Measurements from ENCODE around the gene CEP89. TPM values are rescaled to one million over a fixed set of nuclear protein-coding genes. Genes with fewer than 3 reads are reported as not detected.
"Not testable (repeated sequence)": the region's sequence is repeated elsewhere in the genome, so short reads cannot be mapped to it uniquely, and the experiment has no call there.

The CEP89 gene
- total and polyA plus RNA-seq, 10 donors, result 5.9 to 16.0 (median 10.7) TPM

DNA sequence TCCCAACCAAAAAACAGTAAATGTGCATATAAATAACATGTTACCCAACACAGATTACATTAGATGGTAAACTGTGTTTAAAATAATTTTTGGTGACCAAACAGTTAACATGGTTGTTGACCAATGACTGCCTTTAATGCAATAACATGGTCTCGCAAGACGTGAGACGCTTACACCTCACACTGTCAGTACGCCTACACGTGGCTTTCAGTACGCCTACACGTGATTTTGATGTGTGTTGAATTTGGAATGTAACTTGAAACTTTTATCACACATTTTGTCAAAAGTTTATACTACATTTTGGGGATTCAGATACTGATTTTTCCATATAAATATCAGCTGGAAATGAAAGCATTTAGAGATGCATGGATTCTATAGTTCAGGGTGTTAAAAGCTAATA is 134.2 kb downstream of the CEP89 start:
- Histone ChIP-seq H3K9me3 (peaks cover 0 to 27% (median 21%) of the 10 kb centered on the region in 8 donors), H3K4me1 (no peaks in the 10 kb centered on the region), H3K27ac (no peak overlapping the region), H3K36me3 (peaks cover 0 to 10% (median 0%) of the 10 kb centered on the region in 6 donors), H3K4me3 (no peak overlapping the region), H3K27me3 (replicated peaks in 1 of 7) (no peaks in the 10 kb centered on the region)
- DNase-seq, result no peak
- WGBS, 5 donors, result 71 to 83% (median 74%) methylated on average over 7 of the region's 7 CpGs
- TF ChIP-seq, protein P1, sequence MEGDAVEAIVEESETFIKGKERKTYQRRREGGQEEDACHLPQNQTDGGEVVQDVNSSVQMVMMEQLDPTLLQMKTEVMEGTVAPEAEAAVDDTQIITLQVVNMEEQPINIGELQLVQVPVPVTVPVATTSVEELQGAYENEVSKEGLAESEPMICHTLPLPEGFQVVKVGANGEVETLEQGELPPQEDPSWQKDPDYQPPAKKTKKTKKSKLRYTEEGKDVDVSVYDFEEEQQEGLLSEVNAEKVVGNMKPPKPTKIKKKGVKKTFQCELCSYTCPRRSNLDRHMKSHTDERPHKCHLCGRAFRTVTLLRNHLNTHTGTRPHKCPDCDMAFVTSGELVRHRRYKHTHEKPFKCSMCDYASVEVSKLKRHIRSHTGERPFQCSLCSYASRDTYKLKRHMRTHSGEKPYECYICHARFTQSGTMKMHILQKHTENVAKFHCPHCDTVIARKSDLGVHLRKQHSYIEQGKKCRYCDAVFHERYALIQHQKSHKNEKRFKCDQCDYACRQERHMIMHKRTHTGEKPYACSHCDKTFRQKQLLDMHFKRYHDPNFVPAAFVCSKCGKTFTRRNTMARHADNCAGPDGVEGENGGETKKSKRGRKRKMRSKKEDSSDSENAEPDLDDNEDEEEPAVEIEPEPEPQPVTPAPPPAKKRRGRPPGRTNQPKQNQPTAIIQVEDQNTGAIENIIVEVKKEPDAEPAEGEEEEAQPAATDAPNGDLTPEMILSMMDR (IDR thresholded peaks at IDR 0.05 in 8 of 11, conservative IDR thresholded peaks at IDR 0.05 in 3 of 11), result no peak
- TF ChIP-seq POLR2AphosphoS5 (IDR thresholded peaks at IDR 0.05), result no peak
- no peak for TF ChIP-seq POLR2A (IDR thresholded peaks at IDR 0.05)
- intact Hi-C loops (cut with DNase I; ENCODE audit: low total_unique reads), result no loop called here

DNA sequence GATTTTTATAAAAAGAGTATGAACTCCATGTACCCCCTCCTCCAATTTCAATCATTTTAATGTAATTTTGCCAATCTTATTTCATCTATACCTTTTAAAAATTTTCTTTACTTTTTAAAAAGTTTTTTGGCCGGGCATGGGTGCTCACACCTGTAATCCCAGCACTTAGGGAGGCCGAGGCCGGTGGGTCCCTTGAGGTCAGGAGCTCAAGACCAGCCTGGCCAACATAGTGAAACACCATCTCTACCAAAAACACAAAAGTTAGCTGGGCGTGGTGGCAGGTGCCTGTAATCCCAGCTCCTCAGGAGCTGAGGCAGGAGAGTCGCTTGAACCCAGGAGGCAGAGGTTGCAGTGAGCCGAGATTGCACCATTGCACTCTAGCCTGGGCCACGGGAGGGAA is 138.4 kb downstream of the CEP89 start:
- H3K4me3 ChIP-seq; intact Hi-C loops (cut with DNase I; ENCODE audit: low total_unique reads); DNase-seq; H3K9me3 ChIP-seq; H3K27me3 ChIP-seq (replicated peaks in 1 of 7); H3K27ac ChIP-seq; H3K36me3 ChIP-seq; H3K4me1 ChIP-seq: not testable (repeated sequence)
- 89 to 93% (median 90%) methylated on average over 7 of the region's 7 CpGs for WGBS, 5 donors

DNA sequence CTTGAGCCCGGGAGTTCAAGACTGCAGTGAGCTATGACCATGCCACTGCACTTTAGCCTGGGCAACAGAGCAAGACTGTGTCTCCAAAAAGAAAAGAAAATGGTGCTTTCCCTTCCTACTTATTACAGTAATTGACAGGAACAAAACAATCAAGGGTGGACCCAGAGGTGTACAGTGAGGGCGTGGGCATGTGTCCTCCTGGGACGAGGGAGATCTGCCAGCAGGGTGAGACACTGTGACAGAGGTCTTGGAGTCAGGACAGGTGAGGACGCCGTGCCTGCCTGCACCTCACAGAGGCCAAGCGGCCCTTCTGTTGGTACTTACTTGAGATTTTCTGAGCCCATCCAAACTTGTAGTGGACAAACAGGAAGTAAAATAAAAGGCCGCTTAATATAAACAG is 138.9 kb downstream of the CEP89 start:
- H3K4me1 ChIP-seq; DNase-seq; H3K27ac ChIP-seq; H3K36me3 ChIP-seq; H3K27me3 ChIP-seq (replicated peaks in 1 of 7); intact Hi-C loops (cut with DNase I; ENCODE audit: low total_unique reads); H3K4me3 ChIP-seq; H3K9me3 ChIP-seq: not testable (repeated sequence)
- whole genome bisulfite sequencing, 5 donors, result 89 to 94% (median 92%) methylated on average over 7 of the region's 7 CpGs

DNA sequence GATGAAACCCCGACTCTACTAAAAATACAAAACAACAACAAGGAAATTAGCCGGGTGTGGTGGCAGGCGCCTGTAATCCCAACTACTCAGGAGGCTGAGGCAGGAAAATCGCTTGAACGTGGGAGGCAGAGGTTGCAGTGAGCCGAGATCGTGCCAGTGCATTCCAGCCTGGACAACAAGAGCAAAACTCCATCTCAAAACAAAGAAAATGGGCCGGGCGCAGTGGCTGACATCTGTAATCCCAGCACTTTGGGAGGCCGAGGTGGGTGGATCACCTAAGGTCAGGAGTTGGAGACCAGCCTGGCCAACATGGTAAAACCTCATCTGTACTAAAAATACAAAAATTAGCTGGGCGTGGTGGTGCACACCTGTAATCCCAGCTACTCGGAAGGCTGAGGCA is 139.7 kb downstream of the CEP89 start:
- DNase-seq; H3K27ac ChIP-seq; H3K27me3 ChIP-seq (replicated peaks in 1 of 7); H3K36me3 ChIP-seq; intact Hi-C loops (cut with DNase I; ENCODE audit: low total_unique reads); H3K9me3 ChIP-seq; H3K4me1 ChIP-seq; H3K4me3 ChIP-seq: not testable (repeated sequence)
- 89 to 95% (median 92%) methylated on average over 12 of the region's 12 CpGs for whole genome bisulfite sequencing, 5 donors

DNA sequence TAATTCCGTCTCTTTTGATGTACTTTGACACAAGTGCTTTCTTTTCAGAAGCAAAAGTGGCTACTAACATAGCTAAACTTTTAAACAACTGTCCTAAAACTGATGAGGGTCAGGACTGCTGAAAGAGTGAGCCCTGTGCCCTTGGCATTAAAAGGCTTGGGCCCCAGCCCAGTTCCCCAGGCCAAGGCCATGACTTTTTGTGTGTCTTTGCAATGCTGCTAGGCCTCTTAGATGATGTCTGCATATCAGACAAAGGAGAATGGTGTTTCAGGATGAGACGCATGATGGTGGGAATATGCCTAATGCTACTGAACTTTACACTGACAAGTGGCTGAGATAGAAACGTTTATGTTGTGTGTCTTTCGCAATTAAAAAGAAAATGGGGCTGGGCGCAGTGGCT is 140.1 kb downstream of the CEP89 start:
- Histone ChIP-seq H3K27ac (no peak overlapping the region), H3K9me3 (peaks cover 0 to 4% (median 0%) of the 10 kb centered on the region in 8 donors), H3K36me3 (no peaks in the 10 kb centered on the region), H3K27me3 (replicated peaks in 1 of 7) (peaks cover 0 to 4% (median 0%) of the 10 kb centered on the region in 7 donors), H3K4me1 (no peaks in the 10 kb centered on the region), H3K4me3 (no peak overlapping the region)
- 86 to 91% (median 90%) methylated on average over 5 of the region's 5 CpGs for WGBS, 5 donors
- intact Hi-C loops (cut with DNase I; ENCODE audit: low total_unique reads), result no loop called here
- TF ChIP-seq, protein P1 (IDR thresholded peaks at IDR 0.05 in 8 of 11, conservative IDR thresholded peaks at IDR 0.05 in 3 of 11), result no peak
- TF ChIP-seq POLR2AphosphoS5 (IDR thresholded peaks at IDR 0.05) (no peak), POLR2A (IDR thresholded peaks at IDR 0.05) (no peak)
- DNase-seq, result no peak
